Raji (cell line): ENCODE measurements around the gene DISC1.

Experiments used
- POLR2A ChIP-seq: IDR thresholded peaks from 2 replicates; pipeline ENCODE4 v1.6.1; 2011; ENCODE audit warnings: low read depth, low read length, control low read depth; ENCODE audit not compliant: insufficient read depth

DISC1 gene

DNA sequence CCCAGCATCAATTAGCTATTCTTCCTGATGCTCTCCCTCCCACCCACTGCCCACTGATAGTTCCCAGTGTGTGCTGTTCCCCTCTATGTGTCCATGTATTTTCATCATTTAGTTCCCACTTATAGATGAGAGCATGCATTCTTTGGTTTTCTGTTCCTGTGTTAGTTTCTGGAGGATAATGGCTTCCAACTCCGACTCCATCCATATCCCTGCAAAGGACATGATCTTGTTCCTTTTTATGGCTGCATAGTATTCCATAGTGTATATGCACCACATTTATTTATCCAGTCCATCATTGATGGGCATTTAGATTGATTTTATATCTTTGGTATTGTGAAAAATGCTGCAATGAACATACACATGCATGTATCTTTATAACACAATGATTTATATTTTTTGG, 30.2 kb downstream of the DISC1 start:
- TF ChIP-seq POLR2A = no peak

DNA sequence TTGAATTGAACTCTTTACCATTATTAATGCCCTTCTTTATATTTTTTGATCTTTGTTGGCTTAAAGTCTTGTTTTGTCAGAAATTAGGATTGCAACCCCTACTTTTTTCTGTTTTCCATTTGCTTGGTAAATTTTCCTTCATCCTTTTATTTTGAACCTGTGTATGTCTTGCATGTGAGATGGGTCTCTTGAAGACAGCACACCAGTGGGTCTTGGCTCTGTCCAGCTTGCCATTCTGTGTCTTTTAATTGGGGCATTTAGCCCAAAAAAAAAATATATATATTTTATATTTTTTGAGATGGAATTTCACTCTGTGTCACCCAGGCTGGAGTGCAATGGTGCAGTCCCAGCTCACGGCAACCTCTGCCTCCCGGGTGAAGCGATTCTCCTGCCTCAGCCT, 33.6 kb downstream of the DISC1 start:
- TF ChIP-seq POLR2A = no peak

DNA sequence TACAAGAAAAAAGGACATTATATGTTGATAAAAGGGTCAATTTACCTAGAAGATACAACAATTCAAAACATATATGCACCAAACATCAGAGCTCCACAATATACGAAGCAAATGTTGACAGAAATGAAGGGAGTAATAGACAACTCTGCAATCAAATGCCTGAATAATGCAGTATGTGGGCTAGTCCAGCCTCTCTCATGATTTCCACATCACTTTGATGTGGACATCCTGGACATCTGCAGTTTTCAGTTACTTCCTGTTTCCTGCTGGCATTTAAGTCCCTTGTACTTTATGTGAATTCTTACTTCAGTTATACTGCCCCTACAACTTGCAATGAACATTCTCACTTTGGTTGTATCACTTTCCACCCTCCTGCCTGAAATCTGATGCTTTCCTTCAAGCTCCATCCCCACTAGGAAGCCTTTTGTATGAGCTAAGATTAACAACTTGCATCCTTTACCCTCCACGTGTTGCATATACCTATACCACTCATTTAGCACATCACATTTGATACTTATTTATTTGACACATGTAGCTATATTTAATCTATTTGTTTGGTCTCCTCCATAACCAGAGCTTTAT, 36.7 kb downstream of the DISC1 start:
- no peak for TF ChIP-seq POLR2A

DNA sequence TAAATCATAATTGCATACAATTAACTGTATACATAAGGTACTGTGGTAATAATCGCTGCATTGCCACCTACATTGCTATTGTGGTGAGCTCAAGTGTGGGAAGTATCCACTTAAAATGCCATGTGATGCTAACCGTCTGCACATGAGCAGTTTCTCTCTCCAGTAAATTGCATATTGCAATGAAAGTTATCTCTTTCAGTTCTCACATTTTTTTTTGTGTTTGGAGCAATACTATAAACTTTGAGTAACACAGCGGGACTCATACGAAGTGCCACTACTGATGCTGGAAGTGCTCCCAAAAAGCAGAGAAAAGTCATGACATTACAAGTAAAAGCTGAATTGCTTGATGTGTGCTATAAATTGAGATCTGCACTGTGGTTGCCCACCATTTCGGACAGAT, 38.5 kb downstream of the DISC1 start:
- TF ChIP-seq POLR2A = no peak

DNA sequence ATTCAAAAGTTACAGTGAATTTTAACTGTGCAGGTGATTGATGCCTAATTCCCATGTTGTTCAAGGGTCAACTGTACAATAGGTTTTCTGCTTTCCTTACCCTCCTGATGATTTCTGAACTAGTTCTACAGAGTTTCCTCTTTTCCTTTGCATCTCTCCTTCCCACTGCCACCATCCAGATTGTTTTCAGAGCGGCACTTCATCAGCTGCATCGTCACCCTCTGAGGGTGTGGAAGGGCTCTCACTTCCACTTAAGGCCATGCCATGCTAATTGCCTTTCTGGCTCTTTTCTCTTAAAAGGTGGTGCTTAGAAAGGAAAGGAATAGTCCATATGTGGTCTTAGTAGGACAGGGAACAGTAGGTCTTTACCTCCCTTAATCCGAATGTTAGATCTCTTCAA, 39.1 kb downstream of the DISC1 start:
- TF ChIP-seq POLR2A = no peak

DNA sequence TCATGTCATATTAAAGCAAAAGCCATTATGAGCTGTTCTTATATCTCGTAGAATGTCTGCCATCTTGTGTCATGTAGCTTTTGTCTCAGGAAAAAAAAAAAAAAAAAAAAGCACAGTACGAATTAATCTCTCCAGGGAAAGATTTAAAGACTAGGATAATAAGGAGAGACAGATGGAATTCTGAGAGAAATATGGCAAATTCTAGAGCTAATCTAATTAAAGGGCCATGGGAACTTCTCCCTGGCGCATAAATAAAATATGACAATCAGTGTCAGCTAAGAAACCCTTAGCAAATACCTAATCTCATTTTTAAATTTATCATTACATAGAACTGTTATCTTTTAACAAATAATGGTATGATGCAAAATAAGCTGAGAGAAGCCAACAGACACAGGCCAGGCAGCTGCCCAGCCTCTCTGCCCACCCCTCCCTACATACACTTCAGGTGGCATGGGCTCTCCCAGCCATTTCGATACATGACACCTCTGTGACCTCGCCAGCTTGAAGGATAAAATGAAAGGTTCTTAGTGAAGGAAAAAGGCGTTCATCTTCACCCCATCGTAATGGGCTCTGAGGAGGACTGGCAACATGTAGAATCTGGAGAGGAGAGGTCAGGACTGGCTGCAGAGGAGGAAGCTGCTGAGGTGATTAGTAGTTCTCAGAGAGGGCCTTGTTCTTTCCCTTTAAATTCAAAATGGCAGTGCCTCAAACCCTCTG, 39.8 kb downstream of the DISC1 start:
- no peak for TF ChIP-seq POLR2A

DNA sequence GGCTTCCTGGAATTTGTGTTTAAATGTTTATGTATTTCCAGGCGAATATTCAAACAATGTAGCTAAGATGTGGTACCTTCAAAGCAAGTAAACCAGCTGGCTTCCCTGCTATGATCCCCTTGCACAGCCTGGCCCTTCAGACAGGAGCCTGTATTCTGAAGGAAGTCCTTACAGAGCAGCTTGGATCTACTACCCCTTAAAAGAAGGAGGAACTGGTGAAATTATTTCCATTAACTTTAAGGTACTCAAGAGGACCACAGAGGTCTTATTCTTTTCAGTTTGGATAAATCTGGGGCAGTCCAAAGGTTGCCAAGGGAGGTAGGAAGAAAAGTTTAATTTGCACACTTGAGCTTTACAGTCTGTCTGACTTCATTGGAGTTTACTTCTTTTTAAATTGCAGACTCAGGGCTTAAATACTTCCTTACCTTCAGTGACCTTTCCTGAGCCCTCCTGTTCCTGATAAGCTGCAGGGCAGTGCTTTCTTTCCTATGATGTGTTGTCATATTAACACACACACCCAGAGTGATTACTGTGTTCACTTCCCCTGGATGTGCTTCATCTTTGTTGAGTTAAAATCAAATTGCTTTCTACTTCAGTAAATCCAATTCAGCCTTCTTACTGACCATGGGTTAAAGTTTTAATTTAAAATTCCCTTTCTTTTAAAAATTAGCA, 40.5 kb downstream of the DISC1 start:
- no peak for TF ChIP-seq POLR2A

DNA sequence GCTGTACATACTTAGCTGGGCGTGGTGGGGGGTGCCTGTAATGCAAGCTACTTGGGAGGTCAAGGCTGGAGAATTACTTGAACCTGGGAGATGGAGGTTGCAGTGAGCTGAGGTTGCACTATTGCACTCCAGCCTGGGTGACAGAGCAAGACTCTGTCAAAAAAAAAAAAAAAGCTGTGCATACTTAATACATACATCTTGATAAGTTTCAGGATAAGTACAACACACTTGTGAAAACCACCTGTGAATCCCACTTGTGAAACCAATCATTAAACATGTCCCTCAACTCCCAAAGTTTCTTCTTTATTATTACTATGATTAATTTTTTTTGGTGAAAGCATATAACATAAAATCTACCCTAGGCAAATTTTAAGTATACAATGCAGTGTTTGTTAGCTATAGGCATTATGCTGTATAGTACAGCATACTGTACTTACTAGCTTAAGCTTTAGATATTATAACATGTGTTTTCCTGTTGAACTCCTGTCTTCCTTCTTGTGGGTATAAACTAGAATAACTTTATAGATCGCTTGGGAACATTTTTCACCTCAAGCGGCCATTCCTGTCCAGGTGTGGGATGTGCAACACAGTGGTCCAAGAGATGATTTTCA, 41.4 kb downstream of the DISC1 start:
- no peak for TF ChIP-seq POLR2A

DNA sequence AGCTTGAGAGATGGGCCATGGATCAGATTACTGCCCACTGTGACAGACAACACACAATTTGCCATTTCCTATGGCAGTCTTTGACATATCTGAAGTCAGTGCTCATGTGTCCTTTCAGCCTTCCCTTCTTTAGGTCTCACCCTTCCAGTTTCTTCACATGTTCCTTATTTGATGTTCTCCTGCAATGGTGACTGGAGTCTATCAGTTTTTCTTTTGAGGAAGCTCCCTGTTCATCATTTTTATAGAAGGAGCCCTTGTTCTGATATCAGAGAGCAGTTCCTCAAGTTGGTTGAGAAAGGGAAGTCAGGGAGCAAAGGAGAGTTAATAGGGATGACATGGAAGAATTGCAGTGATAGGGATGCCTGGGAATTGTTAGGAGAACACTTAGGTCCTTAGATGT, 42.2 kb downstream of the DISC1 start:
- no peak for TF ChIP-seq POLR2A

DNA sequence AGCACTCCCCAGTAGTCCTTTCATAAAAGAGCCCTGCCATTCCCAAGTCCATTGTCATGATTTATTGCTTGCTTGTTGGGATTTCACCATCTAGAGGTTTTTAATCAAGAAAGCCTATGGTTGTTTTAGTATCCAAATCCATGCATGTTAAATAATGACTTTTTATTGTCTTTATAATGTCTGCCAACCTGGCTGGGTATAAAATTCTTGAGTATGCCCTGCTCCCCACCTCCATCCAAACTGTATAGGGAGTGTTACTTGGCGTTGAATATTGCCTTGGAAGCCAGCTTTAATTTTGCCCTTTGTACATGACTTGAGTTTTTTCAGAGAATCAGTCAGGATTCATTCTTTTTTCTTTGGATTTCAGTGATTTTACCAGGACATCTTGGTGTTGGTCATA, 44.2 kb downstream of the DISC1 start:
- TF ChIP-seq POLR2A = no peak

DNA sequence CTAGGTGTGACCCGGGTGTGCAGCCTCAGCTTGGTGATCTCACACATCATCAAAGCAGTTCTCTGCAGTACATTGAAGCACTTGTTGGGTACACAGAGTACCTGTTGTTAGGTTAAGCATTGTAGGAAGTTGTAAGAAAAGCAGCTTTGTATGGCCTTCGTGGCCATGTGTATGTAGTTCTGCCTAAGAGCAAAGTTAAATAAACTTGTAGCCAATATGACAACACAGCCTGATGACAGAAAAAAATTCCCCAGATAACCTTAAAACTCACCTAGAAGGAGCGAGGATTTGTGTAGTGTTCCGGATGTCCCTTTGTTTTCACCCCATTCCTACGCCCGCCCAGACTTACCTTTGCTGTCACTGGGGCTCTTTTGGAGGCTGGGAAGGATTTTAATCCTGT, 48.0 kb downstream of the DISC1 start:
- TF ChIP-seq POLR2A = no peak

DNA sequence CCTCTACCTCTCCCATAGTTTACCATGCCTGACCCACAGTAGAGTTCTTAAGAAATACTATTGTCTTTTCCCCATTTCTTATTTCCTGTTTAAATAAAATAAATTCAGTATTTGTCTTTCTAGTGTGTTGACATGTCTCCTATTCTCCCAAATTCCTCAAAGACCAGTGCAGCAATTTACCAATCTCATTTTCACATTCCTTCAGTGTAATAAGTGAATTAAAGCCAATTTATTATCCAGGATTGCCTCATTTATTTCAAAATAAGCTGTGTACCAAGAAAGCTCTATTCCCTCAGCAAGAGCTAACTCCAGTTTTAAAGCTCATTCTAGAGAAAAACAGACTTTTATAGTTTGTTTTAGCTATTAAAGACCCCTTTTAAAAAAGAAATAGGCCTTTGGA, 49.9 kb downstream of the DISC1 start:
- TF ChIP-seq POLR2A = no peak

DNA sequence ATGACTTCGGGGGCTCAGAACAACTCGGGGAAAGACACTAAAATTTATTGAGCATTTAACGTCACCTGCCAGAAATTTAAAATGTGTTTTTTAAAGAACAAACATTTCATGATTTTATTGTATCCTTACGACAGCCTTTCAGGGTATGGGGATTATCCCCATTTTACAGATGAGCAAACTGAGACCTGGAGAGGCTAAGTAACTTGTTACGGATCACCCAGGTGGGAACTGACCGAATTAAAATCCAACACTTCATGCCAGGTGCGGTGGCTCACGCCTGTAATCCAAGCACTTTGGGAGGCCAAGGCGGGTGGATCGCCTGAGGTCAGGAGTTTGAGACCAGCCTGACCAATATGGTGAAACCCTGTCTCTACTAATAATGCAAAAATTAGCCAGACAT, 50.9 kb downstream of the DISC1 start:
- TF ChIP-seq POLR2A = no peak

DNA sequence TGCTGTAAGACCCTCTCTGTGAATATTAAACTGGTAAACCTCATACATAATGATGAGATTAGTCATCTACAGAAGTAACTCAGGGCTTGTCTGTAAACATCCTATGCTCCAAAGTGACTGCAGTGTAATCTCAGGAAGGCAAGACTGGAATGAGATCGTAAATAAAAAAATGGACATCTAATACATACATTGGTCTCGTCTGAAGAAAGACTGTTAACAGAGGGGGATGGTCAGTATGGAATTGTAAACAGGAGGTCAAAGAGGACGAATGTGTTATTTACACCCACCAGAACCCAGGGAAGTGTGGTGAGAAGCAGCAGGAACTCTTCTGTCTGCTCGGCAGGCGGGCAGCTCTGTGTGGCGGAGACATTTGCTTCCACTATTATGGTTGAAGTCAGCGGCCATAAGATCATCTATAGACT, 51.4 kb downstream of the DISC1 start:
- TF ChIP-seq POLR2A = no peak

DNA sequence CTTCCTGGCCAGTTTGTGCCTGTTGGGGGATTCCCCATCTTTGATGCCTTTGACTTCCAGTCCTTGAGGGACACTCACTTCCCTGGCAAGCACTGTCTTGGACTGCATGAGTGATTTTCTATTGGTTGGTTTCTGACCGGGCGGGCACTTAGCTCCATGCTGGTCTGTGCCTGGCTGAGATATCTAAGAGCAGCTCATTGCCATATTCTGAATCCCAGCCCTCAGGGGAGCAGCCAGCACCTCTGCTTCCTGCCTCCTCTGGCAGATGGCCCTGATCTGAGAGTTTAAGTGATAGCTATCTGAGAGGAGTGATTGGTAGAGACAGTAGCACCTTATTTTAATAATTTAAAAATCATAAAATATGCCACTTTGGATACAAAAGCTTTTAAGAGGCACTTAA, 52.5 kb downstream of the DISC1 start:
- no peak for TF ChIP-seq POLR2A

DNA sequence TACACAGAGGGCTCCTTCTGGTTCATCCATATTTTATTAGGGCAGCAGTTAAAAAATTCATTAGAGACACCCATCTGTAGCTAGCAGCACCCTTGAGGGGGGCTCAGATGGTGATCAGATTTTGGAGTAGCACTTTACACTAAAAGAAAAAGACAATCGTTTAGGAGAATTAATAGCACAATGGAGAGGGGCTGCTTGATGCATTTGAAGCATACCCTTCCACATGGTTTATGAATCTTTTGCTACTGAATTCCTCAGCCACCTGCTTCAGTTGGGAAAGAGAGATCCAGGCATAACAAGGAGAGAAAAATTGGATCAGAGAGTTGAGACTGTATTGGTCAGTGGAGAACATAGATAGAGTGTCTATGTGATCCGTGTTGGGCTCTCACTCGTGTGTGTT, 54.4 kb downstream of the DISC1 start:
- no peak for TF ChIP-seq POLR2A
